ENCODE data around the gene BANP.
"Not testable (repeated sequence)": the region's sequence is repeated elsewhere in the genome, so short reads cannot be mapped to it uniquely, and the experiment has no call there.

BANP gene

DNA sequence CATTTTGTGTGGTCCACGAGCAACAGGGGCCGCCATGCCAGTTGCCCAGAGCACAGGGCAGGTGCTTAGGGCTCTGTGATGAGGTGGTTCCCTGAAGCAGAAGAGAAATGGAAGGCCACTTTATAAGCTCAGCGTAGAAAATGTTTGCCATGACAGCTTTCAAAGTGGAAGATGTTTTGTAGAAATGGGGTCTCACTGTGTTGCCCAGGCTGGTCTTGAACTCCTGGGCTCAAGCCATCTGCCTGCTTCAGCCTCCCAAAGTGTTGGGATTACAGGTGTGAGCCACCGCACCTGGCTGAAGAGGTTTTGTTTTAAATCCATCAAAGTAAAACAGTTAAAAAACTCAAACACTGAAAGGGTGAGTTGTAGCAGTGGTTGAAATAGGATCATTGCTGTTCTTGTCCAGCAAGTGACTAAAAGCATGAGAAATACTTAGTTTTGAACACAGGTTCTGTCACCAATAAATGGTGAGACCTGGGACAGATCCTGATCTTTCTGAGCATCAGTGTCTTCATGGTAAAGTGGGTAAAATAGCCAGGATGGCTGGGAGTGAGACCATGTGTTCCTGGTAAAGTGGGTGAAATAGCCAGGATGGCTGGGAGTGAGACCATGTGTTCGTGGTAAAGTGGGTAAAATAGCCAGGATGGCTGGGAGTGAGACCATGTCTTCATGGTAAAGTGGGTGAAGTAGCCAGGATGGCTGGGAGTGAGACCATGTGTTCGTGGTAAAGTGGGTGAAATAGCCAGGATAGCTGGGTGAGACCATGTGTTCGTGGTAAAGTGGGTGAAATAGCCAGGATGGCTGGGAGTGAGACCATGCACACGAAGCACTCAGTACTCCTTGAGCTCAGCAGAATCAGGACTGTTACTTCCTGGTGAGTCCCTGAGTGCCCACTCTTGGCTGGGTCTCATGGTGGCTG lies 46.0 kb downstream of the BANP start:
- FAIRE-seq: no peak

DNA sequence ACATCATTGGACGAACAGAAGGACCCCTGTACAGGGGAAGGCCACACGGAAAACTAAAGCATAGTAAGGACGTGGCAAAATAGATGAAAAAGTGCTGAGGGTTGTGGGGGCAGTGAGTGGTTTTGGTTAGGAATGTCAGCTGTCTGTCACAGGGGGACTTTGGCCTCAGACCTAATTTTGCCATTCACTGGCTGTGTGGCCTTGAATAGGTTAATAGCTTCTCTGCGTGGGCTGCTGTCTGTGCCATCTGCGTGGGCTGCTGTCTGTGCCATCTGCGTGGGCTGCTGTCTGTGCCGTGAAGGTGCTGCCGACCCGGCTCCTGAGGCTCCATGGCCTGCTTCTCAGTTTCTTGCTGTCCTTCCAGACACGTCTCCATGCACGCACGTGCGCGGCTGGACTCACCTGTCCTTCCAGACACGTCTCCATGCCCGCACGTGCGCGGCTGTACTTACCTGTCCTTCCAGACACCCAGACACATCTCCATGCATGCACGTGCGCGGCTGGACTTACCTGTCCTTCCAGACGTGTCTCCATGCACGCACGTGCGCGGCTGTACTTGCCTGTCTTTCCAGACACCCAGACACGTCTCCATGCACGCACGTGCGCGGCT lies 47.1 kb downstream of the BANP start:
- not testable (repeated sequence) for FAIRE-seq

DNA sequence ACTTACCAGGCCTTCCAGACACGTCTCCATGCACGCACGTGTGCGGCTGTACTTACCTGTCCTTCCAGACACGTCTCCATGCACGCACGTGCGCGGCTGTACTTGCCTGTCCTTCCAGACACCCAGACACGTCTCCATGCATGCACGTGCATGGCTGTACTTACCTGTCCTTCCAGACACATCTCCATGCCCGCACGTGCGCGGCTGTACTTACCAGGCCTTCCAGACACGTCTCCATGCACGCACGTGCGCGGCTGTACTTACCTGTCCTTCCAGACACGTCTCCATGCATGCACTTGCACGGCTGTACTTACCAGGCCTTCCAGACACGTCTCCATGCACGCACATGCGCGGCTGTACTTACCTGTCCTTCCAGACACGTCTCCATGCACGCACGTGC lies 47.8 kb downstream of the BANP start:
- FAIRE-seq: not testable (repeated sequence)

DNA sequence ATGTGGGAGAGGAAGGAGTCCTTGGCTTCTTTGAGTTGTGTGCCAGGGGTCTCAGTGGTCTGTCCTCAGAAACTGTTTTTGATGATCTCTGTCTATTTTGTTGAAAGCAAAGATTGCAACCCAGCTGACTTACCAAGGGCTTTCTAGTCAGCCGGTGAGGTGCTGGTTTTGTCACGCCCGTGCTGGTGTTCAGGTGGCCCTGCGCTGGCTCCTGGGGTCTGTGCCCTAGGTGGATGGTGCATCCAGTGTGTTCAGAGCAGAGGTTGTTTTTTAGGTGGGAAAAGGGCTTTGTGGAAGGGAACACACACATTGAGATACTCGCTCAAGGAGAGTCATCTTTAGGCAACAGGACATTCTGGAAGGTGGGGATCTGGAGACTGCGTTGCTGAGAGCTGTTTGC lies 51.0 kb downstream of the BANP start:
- no peak for FAIRE-seq

DNA sequence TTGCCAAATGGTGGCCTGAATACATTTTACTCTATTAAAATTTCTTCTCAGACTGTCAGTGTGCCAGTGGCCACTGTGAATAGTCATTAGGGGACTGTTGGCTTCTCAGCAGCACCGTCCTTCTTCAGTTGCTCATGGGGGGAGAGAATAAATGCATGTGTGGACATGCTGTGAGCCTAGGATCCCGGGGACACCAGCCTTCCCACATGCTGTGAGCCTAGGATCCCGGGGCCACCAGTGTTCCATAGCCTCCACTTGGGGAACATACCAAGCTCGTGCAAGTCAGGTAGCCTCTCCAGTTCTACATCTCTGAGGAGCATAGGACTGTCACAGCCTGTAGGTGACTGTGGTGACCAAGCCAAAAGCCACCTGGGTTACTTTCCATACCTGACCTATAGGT lies 51.5 kb downstream of the BANP start:
- no peak for FAIRE-seq

DNA sequence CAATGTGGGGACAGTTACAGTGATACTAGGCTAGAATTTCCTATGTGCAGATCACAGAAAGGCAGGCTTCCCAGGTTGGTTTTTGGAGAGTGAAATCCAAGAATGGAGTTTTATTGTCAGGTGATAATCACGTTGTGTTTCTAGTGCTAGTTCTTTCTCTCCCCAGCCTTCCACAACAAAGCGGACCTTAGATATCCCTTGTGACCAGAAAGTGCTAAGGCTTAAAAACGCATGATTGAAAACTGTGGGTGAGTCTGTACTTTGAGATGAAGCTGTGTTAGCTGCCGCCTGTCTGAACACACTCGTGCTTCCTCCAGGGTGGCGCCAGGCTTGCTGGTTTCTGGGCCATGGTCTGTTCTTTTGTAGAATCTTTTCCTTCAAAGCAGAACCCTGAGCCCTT lies 52.1 kb downstream of the BANP start:
- FAIRE-seq: no peak

DNA sequence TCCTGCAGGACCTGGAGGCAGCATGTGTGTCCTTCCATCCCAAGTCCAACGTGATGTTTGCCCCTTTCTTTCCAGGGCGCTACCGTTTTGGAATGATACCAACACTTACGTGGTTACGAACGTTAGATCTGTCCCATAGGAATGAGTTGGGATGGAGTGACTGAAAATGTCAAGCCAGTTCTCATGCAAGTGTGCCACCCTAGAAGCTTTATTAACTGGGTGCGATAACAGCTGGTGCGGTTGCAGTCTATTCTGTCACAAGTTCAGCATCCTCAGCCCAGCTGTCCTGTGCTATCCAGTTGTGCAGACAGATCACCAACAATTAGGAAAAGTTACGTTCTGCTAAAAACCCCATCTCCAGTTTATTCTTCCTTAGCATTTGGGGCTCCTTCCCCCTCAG lies 52.5 kb downstream of the BANP start:
- FAIRE-seq: no peak

DNA sequence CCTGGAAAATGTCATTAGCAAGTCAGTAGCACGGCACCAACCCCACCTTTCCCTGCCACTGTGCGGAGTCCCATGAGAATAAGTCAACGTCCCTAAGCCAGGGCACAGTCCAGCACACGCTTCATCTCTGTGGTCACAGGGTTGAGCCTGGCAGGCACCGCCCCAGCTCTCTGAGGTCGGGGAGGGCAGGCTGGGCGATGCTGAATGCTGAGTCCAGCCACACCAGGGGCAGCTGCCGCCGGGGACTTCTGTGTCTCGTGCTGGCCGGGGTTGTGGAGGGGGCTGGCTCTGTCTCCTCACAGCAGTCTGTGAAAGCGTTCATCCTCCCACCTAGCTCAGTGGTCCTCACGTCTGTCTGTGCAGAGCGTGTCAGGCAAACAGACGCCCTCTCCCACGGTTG lies 53.2 kb downstream of the BANP start:
- no peak for FAIRE-seq

DNA sequence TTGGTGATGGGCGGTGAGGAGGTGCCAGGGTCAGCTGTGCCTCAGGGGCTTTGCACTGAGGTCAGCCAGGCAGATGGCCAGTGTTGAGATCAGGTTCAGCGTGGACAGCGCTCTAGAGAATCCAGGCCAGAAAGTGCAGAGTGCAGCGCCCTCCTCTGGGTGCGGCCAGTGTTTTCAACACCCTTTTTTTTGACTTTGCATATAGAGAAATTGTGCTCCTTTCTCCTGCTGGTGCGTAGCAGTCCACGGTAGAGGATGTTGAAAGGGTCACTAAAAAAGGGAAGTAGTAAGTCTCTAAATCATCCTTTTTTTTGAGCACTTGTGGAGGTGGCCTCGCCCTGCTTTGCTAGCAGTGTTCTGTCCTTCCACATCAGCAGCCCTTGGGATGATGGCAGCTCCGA lies 53.9 kb downstream of the BANP start:
- no peak for FAIRE-seq

DNA sequence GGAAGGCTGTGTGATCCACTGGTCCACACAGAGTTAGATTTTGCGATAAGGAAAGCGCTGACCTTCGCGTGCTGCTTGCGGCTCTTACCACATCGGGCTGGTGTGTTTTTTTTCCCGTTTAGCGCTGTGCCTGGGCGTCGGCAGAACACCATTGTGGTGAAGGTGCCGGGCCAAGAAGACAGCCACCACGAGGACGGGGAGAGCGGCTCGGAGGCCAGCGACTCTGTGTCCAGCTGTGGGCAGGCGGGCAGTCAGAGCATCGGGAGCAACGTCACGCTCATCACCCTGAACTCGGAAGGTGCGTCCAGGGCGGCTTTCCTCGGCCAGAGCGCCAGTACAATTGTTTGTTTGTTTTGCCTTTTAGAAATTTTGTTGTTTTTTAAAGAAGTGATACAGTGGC lies 54.7 kb downstream of the BANP start:
- FAIRE-seq: no peak

DNA sequence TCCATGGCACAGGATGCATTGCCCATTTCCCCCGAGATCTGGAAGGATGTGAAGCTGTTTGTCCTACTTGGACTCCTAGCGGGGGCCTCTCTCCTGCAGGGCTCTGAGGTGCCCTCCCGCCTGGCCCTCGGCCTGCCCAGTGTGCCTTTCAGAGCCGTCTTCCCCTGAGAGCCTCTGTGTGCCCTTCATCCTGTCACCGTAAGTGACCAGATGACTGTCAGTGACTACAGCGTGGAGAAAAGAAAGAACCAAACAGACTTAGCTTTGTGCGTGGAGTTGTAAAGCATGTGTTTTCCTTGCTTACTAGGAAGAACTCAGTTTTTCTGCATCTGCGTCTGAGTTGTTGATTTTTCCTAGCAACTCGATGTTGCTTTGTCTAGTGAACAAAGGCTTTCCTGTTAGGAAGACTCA lies 56.1 kb downstream of the BANP start:
- FAIRE-seq: no peak

DNA sequence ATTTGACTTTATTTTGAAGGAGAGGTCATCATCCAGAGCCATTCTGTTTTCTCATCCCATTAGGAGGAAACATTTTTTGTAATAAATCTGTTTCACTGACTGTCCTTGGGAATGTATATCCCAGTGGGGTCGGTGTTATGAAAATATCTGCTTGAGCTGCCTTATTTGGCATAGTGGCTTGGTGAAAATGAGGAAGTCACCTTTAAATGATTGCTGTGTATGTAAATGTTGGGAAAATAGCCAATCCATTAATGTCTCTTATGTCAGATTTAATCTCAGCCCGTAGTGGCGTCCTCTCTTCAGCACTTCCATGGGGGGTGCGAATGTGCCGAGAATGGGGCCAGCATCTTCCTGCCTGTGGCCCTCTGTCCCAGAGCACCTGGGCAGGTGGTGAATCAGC lies 57.6 kb downstream of the BANP start:
- FAIRE-seq: no peak

DNA sequence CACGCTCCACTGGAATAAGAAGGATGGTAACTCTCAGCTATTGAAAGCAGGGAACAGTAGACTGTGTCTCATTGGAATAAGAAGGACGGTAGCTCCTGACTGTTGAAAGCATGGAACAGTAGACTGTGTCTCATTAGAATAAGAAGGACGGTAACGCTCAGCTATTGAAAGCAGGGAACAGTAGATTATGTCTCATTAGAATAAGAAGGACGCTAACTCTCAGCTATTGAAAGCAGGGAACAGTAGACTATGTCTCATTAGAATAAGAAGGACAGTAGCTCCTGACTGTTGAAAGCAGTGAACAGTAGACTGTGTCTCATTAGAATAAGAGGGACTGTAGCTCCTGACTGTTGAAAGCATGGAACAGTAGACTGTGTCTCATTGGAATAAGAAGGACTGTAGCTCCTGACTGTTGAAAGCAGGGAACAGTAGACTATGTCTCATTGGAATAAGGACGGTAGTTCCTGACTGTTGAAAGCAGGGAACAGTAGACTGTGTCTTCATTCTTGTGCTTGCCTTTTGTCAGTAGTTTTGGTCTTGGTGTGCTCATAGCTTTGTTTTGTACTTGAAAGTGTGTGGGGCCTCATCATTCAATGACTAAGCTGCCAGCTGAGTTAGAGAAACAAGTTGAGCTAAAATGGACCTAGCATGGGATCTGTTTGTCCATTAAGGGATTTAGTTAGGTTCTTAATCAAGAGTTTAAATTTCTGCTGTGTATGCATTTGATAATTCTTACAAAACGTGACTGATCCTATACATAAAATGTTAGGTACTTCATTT lies 58.5 kb downstream of the BANP start:
- no peak for FAIRE-seq

DNA sequence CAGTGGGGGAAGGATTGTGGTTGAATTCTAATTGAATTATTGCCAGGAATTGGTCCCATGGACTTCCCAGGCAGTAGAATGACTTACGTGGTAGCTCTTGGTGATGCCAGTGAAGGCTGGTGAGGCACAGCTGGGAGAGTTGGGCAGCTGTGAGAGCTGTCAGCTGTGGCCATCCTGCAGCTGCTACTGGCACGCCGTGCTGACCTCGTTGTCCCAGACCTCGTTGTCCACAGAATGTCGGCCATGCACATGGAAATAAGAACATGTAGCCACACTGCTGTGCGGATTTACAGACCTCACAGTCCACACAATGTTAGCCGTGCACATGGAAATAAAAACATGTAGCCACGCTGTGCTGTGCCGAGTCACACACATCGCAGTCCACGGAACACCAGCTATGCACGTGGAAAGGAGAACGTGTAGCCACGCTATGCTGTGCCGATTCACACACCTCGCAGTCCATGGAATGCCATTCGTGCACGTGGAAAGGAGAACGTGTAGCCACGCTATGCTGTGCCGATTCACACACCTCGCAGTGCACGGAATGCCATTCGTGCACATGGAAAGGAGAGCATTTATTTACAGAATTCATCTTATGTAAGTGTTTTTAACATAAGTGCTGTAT lies 59.2 kb downstream of the BANP start:
- FAIRE-seq: no peak

DNA sequence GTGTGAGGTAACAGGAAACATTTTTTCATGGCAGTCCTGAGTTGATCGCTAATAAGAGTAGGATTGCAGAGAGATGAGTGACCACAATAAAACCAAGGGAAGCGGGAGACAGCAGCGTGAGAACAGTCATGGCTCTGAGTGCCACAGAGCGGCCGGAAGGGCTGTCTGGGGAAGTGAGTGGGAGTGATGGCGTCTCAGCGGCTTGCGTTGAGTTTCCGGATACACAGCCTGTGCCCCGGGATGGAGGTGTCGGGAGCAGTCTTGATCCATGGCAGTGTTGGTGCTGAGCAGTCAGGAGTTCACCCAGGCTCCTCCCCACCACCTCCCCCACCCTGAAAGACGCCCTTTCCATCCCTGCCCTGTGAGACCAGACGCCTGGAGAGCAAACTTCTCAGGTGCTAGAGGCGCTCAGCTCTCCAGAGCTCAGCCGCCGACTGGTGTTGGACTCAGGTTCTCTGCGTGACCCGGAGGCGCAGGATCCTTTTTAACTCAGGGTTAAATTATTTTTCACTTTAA lies 59.8 kb downstream of the BANP start:
- FAIRE-seq: no peak

DNA sequence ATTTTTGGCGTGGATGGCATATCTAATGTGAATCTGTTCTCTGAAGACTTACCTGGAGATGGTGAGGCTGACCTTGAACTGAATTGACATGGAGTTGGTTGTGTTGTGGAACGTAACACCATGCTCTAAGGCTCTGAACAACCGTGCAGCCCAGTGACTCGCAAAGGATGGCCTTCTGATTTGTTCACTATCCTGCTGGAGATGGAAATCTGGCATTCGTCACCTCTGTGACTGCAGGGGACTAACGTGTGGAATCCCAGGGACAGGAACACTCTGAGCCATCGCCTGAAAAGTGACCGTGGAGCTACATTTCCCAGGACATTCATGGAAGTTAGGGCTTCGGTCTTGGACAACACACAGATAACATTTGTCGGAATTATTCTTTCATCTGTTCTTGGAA lies 61.1 kb downstream of the BANP start:
- no peak for FAIRE-seq

DNA sequence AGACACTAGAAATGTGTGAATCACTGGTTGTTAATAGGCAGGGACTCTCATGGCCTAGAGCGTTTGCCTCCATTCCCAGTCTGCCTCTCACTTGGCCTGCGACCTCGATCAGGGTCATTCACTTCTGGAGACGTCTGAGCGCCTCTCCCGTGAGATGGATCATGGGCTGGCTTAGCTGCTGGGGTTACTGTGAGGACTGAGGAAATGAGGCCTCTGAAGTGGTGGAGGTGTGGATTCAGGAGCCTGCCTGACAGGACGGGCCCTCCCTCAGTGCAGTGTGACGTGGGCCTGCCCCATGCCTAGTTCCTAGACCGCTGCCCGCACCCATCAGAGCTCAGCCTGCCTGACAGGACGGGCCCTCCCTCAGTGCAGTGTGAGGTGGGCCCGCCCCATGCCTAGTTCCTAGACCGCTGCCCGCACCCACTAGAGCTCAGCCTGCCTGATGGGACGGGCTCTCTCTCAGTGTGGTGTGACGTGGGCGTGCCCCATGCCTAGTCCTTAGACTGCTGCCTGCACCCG lies 61.9 kb downstream of the BANP start:
- no peak for FAIRE-seq

DNA sequence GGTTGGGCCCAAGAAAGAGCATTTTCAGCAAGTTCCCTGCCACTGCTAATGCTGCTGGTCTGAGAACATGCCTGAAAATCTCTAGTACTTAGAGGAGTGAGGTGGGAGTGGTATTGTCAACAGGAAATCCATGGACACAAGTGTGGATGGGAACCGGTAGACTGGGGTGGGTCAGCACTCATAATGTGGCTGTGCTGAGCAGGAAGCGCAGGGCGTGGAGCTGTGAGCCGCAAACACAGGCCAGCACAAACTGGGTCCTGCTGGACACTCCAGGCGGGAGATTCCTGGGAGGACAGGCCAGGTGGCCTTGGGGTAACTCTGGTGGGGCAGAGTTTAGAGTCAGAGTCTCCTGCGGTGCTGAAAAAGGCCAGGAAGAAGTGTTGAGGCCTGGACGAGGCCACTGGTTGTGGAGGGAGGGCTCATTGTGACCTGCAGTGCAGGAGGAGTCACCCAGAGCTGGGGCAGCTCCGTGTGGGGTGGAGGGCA lies 62.6 kb downstream of the BANP start:
- no peak for FAIRE-seq

DNA sequence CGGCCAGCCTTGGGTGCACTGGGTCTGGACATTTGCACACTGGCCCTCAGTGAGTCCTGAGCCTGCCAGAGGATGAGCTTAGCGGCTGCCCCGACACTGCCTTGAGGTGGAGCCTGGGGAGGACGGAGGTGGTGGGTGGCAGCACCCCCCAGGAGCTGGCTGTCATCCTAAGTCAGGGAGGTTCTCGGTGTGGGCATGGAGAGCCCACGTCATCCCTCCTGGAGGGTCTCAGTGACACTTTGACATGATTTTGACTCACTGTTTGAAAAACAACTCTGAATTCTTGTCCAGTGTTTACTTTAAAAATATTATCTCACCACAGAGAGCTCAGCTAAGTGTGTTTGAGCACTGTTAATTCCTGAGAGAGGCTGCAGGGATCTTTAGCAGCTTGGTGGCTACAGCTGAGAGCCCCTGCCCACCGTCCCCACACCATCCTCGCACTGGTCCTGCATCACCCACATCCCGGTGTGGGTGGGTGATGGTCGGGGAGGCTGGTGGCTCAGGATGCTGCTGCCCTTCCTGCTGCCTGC lies 63.1 kb downstream of the BANP start:
- no peak for FAIRE-seq

DNA sequence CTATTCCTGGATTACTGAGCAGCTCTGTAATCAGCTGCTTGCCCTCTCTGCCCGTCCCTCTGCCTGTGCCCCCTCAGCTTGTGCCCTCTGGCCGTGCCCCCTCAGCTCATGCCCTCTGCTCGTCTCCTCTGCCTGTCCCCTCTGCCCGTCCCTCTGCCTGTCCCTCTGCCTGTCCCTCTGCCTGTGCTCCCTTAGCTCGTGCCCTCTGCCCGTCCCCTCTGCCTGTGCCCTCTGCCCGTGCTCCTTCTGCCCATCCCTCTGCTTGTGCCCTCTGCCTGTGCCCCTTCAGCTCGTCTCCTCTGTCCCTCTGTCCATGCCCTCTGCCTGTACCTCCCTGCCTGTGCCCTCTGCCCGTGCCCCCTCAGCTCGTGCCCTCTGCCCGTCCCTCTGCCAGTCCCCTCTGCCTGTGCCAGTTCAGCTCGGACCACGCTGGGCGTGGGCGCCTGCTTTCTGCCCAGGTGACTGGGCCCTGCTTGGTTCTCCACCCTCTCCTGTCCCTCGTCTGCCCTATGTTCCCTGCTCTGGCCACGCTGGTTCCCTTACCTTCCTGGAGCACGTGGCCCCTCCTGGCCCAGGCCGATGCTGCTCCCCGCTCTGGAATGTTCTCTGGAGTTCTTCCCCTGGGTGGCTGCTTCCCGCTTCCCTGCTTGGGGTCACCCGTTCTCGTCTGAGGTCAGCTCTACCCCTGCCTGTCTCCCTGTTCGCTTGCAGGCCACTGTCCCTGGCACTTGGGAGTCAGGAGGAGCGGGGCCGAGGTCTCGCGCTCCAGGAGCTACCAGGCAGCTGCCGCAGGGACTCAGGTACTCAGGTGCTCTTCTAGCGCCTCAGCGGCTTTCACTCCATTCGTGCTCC lies 63.9 kb downstream of the BANP start:
- no peak for FAIRE-seq

DNA sequence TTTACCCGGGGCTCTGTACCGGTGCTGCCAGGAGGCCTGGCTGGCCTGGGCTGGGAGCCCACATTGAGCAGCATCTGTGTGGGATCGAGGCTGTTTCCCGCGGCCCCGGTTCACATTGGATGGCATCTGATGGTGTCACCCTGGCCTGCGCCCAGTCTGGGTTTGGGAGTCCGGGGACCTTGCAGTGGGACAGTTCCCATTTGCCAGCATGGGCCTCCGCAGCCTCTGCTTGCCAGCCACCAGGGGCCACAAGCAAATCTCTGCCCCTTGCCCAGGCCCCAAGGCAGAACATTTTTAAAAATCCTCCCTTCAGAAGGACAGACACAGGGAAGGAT lies 64.5 kb downstream of the BANP start:
- no peak for FAIRE-seq

DNA sequence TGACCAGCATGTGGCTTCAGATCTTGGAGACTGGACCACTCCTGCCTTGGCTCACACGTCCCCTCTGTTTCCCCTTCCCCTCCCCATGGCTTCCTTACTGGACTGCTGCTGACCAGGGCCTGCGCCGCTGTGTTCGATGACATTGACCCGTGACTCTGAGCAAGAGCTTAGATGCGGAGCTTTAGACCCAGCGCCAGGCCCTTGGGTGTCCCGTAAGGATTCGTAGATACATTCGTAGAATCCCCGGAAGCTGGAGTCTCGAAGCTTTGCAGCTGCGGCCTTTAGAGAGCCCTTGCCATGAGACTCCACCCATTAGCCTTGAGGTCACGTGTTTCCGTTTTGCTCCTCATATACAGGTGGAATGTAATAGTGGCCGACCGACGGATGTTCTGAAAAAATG lies 65.2 kb downstream of the BANP start:
- FAIRE-seq: not testable (repeated sequence)
